MG63 (cell line): Measurements from ENCODE around the gene SHLD1. TPM values are rescaled to one million over a fixed set of nuclear protein-coding genes. Genes with fewer than 3 reads are reported as not detected.
"Not testable (repeated sequence)": the region's sequence is repeated elsewhere in the genome, so short reads cannot be mapped to it uniquely, and the experiment has no call there.

ENCODE experiments used
- DNase-seq: peaks from one replicate; pipeline ENCODE4 v3.0.0-alpha.2; 2020
- H3K27me3 ChIP-seq: fragments of 250-450 bp; sonication (Bioruptor Pico); 2 replicates; pipeline ENCODE4 v1.5.1; 2020; ENCODE audit warnings: mild to moderate bottlenecking, moderate library complexity
- H3K36me3 ChIP-seq: fragments of 250-450 bp; sonication (Bioruptor Pico); 2 replicates; pipeline ENCODE4 v1.5.1; 2020; ENCODE audit warnings: mild to moderate bottlenecking, moderate library complexity
- H3K4me3 ChIP-seq: fragments of 250-450 bp; sonication (Bioruptor Pico); 2 replicates; pipeline ENCODE4 v1.5.1; 2020; ENCODE audit warnings: mild to moderate bottlenecking, moderate library complexity
- H3K9me3 ChIP-seq: fragments of 250-450 bp; sonication (Bioruptor Pico); 2 replicates; pipeline ENCODE4 v1.5.1; 2020; ENCODE audit warnings: mild to moderate bottlenecking, moderate library complexity
- total RNA-seq: library from RNA; depleted of rRNA; stranded (reverse); fragments of >200 nt; shearing (Covaris generic); gene quantifications from 2 replicates; pipeline ENCODE4 v1.2.3, GENCODE V29; 2014; ENCODE audit warnings: low replicate concordance; rRNA removed

The SHLD1 gene, protein sequence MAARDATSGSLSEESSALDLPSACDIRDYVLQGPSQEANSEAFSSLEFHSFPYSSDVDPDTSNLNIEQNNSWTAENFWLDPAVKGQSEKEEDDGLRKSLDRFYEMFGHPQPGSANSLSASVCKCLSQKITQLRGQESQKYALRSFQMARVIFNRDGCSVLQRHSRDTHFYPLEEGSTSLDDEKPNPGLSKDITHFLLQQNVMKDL
- total RNA-seq: 1.2 and 6.4 TPM in 2 replicates

DNA sequence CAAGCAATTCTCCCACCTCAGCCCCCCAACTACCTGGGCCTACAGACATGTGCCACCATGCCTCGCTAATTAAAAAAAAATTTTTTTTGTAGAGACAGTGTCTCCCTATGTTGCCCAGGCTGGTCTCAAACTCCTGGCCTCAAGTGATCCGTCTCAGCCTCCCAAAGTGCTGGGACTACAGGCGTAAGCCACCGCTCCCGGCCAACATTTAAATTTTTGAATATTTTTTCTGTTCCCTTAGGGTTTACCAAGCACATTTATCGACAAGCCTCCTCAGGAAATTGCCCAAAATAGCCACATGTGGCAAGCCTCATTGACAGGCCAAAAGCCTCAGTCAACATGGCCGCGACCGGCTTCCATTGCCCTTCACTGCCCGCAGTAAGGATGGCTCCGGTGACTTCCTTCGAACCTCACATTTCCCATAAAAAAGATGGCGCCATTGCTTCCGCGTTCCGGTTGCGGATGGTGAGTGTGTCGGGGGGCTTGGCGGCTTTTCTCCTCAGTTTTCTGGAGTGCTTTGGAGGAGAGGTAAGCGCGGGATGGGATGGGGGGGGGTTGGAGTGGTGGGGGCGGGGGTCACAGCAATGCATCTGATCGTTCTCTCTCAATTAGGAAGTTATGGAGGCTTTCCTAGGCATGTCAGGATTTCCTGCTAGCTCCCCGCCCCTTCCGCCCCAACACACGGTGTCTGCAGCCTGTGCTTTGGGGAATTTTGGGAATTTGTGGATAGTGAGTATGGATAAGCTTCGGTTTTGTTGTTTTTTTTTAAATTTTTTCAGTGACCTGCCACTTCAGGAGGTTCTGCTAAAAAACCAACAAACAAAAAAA, at the start of gene SHLD1:
SHLD1 (plus strand) TSS at position 450 of the 828 bp plus-strand sequence. CDS start 22,465 bp downstream, outside the sequence.
- Histone ChIP-seq H3K4me3 (peak within 1 kb of the TSS; percentile 56), H3K27me3 (no peaks in the 10 kb centered on the region), H3K36me3 (no peaks in the 10 kb centered on the region), H3K9me3 (no peaks in the 10 kb centered on the region)
- peak; percentile 74 for DNase-seq

DNA sequence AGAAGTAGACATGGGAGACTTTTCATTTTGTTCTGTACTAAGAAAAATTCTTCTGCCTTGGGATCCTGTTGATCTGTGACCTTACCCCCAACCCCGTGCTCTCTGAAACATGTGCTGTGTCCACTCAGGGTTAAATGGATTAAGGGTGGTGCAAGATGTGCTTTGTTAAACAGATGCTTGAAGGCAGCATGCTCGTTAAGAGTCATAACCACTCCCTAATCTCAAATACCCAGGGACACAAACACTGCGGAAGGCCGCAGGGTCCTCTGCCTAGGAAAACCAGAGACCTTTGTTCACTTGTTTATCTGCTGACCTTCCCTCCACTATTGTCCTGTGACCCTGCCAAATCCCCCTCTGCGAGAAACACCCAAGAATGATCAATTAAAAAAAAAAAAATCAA, 47.9 kb upstream of the SHLD1 start:
- not testable (repeated sequence) for DNase-seq, H3K27me3 ChIP-seq, H3K9me3 ChIP-seq, H3K4me3 ChIP-seq, H3K36me3 ChIP-seq

DNA sequence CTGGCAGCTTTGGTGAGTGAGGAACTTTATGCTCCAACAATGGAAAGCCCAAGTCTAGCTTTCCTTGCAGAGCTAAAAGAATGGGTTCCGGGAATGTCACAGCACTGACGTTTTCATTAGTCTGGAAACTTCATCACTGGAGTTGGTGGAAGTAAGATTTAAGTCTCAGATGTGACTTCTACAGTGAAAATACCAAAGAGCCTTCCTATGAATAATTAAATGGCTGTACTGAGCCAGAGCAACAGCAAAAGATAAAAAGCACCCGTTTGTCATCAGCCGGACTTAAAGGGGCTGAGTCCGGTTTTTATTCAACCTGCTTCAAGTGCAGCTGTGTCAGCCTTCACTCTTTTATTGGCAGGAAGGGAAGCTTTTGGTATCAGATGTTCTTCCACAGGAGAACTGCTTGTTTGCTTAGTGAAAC, 46.5 kb upstream of the SHLD1 start:
- no peaks in the 10 kb centered on the region for H3K27me3 ChIP-seq
- no peaks in the 10 kb centered on the region for H3K36me3 ChIP-seq
- H3K4me3 ChIP-seq: no peak overlapping the region
- H3K9me3 ChIP-seq: no peaks in the 10 kb centered on the region
- no peak for DNase-seq

DNA sequence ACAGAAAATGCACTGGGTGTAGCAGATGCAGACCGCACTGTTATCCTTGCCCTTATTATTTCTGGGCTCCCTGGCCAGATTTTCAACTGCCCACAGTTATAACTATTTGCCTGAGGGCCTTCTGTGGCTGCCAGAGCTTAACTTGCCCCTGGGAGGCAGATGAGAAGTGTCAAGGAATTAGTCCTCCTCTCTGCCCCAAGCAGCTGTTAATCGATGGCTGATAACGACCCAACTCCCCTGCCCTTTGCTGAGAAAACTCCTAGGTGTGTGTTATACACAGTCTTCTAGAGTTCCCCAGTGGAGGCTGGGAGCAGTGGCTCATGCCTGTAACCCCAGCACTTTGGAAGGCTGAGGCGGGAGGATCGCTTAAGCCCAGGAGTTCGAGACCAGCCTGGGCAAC, 44.4 kb upstream of the SHLD1 start:
- no peaks in the 10 kb centered on the region for H3K27me3 ChIP-seq
- H3K36me3 ChIP-seq: no peaks in the 10 kb centered on the region
- no peak overlapping the region for H3K4me3 ChIP-seq
- no peak for DNase-seq
- no peaks in the 10 kb centered on the region for H3K9me3 ChIP-seq

DNA sequence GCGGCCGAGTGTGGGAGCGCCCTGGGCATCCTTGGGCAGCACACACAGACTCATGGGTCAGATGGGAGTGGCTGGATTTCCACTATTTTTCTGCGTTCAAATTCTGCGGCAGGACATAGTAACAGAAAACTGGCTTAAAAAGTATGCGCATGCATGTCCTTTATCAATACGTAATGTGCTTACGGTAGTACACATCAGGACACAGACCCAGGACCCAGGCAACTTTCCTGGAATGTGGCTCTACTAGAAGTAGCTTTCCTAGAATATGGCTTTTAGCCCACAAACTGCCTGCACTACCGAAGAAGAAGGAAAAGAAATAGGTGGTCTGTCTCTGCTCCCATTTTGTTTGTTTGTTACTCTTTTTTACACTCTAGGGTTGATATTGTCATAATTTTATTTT, 43.4 kb upstream of the SHLD1 start:
- H3K9me3 ChIP-seq: no peaks in the 10 kb centered on the region
- DNase-seq: no peak
- no peaks in the 10 kb centered on the region for H3K27me3 ChIP-seq
- no peak overlapping the region for H3K4me3 ChIP-seq
- H3K36me3 ChIP-seq: no peaks in the 10 kb centered on the region

DNA sequence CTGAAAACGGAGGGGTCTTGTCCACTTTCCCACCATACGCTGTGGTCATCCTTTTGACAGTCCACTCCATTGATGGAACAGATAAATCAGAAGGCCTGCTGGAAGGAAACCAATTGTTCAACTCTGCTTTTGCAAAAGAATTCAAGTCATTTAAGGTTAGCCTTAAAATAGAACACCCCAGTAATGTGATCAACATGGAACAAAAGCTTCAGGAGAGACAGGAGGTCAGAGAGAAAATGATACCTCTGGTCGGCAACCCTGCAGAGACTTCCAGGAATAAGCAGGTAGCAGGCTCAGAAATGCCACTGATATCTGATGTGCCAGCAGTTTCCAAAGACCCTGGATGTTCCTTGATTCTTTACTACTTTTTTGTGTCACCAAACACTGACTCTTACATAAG, 39.6 kb upstream of the SHLD1 start:
- H3K4me3 ChIP-seq: no peak overlapping the region
- H3K9me3 ChIP-seq: no peaks in the 10 kb centered on the region
- DNase-seq: no peak
- H3K36me3 ChIP-seq: no peaks in the 10 kb centered on the region
- no peaks in the 10 kb centered on the region for H3K27me3 ChIP-seq

DNA sequence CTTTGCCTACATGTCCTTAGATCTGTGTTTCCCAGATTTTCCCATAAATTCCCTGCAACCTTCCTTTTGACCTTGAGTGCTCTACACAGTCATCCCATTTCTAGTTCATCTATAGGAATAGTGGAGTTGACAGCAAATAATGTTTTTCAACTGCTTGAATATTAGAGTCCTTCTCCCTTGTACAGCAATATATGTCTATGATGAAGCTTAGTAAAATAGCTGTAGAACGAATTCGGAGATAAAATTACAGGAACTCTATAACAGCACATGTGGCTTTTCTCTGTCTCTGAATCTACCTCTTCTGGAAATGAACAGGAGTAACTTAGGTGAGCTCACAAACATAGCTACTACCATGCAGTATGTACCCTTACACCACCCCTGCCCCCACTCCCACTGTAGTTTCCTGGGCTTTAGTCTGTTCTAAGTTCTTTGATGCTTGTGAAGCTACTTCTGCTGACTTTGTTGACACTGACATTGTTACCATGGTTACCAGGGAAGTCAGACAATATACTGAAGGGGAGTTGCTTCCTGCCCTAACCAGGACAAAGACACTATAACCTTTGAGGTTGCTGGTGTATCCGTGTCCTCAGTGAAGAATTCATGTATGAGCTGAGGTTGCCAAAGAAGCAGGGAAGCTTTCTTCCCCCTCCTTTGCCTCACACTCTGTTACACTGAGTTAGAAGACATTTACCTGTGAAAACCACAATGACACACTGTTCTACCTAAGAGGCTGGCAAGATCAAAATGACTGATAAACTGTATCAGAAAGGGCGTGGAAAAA, 35.8 kb upstream of the SHLD1 start:
- DNase-seq: no peak
- Histone ChIP-seq H3K36me3 (no peaks in the 10 kb centered on the region), H3K9me3 (no peaks in the 10 kb centered on the region), H3K4me3 (no peak overlapping the region), H3K27me3 (no peaks in the 10 kb centered on the region)

DNA sequence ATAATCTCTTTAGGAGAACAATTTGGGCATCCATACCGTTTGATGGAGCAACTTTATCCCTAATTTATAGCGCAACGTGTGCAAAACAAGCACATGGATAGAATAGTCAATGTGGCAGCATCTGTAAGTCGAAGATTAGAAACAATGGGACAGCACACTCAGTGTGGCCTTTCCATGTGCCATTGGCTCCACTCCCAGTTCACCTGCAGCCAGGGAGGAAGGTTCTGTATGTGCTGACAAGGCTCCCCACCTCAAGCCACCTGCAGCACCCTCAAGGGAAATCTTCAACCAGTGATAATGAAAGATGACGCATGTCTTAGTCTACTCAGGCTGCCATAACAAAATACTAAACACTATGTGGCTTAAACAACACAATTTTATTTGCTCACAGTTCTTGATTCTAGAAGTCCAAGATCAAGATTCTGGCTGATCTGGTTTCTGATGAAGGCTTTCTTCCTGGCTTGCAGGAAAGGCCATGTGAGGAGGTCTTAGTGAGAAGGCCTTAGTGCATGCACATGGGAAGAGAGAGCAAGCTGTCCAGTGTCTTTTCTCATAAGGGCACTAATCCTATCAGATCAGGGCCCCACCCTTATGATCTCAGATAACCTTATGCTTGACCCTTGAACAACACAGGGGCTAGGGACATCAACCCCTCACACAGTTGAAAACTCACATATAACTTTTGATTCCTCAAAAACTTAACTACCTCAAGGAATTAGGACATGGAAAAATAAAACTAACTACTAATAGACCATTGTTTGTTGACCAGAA, 34.9 kb upstream of the SHLD1 start:
- H3K27me3 ChIP-seq: no peaks in the 10 kb centered on the region
- no peaks in the 10 kb centered on the region for H3K9me3 ChIP-seq
- no peak for DNase-seq
- H3K36me3 ChIP-seq: no peaks in the 10 kb centered on the region
- no peak overlapping the region for H3K4me3 ChIP-seq

DNA sequence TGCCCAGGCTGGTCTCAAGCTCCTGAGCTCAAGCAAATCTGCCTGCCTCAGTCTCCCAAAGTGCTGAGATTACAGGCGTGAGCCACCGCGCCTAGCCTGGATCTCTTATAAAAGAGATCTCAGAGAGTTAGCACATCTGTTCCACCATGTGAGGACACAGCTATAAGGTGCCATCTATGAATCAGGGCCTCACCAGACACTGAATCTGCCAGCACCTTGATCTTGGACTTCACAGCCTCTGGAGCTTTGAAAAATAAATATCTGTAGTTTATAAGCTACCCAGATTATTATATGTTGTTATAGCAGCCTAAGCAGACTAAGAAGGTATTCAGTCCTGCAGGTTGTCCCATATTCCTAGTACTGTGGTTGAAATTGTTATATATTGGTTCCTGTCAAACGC, 33.2 kb upstream of the SHLD1 start:
- Histone ChIP-seq H3K36me3 (no peaks in the 10 kb centered on the region), H3K9me3 (no peaks in the 10 kb centered on the region)

DNA sequence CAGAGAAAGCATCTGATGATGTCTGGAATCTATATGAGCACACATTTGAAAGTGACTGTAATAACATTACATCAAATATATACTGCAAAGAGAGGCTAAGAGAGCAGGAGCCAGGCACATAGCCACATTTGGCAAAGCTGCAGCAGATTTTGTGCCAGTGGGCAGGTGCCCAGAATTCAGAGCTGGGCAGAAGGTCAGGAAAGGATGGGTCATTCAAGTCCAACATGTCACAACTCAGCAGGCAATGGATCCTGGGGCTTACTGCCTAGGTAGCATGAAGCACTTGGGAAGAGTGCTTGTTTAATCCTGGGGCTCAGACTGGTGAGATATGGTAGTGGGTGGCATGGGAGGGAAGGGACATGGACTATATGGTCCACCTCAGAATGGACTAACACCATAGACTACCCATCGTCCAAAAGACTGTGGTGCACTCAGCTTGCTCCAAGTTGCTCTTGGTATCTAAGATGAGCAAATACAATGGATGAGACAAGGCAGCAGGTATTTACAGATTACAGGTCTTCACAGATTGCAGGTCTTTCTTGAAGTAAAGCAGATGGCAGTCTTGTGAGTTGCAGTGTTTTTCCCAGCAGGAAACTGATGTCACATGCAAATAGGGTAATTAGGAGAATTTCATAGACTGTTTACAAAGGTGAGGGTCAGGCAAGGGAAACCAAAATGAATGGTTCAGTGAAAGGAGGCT, 31.2 kb upstream of the SHLD1 start:
- Histone ChIP-seq H3K36me3 (no peaks in the 10 kb centered on the region), H3K4me3 (no peak overlapping the region), H3K27me3 (no peaks in the 10 kb centered on the region), H3K9me3 (no peaks in the 10 kb centered on the region)
- DNase-seq: peak; percentile 75

More for the DNA sequence above, 33.2 kb upstream of the SHLD1 start:
- H3K4me3 ChIP-seq: no peak overlapping the region
- H3K27me3 ChIP-seq: no peaks in the 10 kb centered on the region
- DNase-seq: no peak

DNA sequence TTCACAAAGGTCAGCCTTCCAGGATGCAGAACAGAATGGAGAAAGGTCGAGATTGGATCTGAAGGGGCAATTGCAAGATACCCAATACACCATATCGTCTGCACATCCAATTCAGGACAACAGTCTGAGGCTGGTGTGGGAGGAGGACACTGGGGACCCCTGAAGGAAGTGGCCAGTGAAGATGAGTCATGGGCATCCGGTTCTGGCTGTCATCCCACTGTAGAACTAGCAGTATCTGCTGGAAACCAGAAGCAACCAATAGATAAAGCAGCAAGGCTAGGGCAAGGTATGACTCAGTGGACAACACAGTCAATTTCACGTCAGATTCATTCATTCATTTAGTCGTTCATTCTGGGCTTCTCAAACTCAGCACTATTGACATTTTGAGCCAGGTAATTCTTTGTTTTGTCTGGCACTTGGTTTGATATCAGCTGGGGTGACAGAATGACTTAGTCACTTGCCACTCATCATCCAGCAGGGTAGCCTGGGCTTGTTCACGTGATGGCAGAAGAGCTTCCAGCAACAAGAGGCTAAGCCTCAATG, 30.3 kb upstream of the SHLD1 start:
- H3K4me3 ChIP-seq: no peak overlapping the region
- H3K27me3 ChIP-seq: no peaks in the 10 kb centered on the region
- H3K36me3 ChIP-seq: no peaks in the 10 kb centered on the region
- no peaks in the 10 kb centered on the region for H3K9me3 ChIP-seq
- peak; percentile 49 for DNase-seq

DNA sequence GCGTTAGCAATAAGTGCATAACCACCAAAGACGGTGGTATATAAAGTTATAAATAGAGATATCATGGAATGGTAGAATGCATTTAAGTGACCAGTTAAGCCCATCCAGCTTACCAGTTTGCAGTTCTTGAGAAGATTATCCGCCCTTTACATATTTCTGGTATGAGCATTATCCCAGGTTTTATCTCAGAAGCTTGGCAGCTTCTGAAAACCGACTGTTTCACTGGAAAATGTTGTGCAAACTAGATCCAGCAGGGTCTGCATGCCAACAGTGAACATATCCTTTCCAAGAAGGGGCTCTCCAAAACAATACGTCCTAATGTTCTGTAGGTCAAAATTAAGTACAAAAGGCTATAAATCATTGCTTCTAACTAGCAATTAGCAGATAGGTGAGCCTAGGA, 29.5 kb upstream of the SHLD1 start:
- H3K27me3 ChIP-seq: no peaks in the 10 kb centered on the region
- no peaks in the 10 kb centered on the region for H3K9me3 ChIP-seq
- no peak overlapping the region for H3K4me3 ChIP-seq
- no peaks in the 10 kb centered on the region for H3K36me3 ChIP-seq
- DNase-seq: peak; percentile 36

DNA sequence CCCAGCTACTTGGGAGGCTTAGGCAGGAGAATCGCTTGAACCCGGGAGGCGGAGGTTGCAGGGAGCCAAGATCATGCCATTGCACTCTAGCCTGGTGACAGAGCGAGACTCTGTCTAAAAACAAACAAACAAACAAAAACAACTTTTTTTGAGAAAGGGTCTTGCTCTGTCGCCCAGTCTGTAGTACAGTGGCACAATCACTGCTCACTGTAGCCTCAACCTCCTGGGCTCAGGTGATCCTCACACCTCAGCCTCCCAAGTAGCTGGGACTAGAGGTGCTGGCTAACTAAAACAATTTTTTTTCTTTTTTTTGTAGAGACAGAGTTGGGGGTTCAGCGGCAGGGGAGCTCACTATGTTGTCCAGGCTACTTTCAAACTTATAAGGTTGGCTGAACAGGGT, 28.8 kb upstream of the SHLD1 start:
- not testable (repeated sequence) for DNase-seq, H3K27me3 ChIP-seq, H3K36me3 ChIP-seq, H3K9me3 ChIP-seq, H3K4me3 ChIP-seq

DNA sequence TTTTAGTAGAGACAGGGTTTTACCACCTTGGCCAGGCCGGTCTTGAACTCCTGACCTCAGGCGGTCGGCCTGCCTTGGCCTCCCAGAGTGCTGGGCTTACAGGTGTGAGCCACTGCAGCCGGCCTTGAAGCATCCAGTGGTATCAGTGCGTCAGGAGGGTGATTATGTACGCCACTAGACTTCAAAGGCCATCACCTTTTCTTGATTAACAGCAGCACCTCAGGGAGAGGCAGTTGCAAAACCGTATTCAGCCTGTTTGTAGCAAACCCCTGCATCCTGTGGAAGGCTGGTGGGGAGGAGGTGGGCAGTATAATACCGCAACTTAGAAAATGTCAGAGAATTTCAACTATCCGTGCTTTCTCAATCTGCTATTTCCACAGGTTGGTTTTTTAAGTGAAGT, 27.3 kb upstream of the SHLD1 start:
- no peak for DNase-seq
- no peaks in the 10 kb centered on the region for H3K27me3 ChIP-seq
- H3K9me3 ChIP-seq: no peaks in the 10 kb centered on the region

DNA sequence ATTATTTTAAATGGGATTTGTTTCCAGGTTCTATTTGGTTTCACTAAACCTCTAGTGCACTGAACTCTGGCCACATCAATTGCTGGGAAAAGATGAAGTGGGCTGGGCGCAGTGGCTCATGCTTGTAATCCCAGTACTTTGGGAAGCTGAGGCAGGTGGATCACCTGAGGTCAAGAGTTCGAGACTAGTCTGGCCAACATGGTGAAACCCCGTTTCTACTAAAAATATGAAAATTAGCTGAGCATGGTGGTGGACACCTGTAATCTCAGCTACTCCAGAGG, 25.1 kb upstream of the SHLD1 start:
- not testable (repeated sequence) for H3K27me3 ChIP-seq, H3K9me3 ChIP-seq, DNase-seq, H3K4me3 ChIP-seq, H3K36me3 ChIP-seq

More for the DNA sequence above, 27.3 kb upstream of the SHLD1 start:
- H3K4me3 ChIP-seq: no peak overlapping the region
- no peaks in the 10 kb centered on the region for H3K36me3 ChIP-seq

DNA sequence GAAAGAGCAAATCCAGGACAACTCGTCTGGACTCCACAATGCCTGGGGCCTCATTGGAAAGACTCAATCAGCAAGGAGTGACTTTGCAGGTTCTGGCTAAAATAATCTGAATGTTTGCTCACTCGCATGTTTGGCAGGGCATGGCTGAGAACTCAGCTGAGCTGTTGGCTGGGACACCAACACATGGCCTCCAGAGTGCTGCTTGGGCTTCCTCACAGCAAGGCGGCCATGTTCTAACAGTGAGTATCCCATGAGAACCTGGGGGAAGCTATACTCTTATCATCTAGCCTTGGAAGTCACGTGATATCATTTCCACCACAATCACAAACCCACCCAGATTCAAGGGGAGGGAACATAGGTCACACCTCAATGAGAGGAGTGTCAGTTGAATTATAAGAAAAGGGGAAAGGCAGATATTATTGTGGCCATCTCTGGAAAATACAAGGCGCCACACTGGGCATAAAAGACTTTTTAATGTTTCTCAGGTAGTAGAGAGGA, 23.1 kb upstream of the SHLD1 start:
- Histone ChIP-seq H3K27me3 (no peaks in the 10 kb centered on the region), H3K9me3 (no peaks in the 10 kb centered on the region), H3K36me3 (no peaks in the 10 kb centered on the region), H3K4me3 (no peak overlapping the region)
- no peak for DNase-seq
